ENCODE results near the gene DNAJC21. TPM values are rescaled to one million over a fixed set of nuclear protein-coding genes. Genes with fewer than 3 reads are reported as not detected.

The DNAJC21 gene
- total RNA-seq, 1 donor from 2014 or later = 66.4 TPM

DNA sequence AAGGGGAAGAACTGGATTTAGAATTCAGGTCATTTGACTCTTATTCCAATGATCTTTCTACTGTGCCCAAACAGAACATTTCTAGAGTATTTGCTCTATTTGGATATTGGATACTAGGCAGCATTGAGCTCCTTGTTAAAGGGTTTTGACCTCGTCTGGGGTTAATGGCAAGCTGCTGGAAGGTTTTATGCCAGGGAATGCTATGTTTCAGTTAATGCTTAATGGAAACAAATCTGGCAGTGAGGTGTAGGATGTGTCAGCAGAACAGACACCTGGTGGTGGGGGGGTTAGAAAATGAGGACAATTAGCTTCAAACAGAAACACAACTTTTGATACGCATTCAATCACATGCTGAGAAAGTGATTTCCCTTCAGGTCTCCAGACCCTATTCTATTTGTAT lies 66.9 kb downstream of the DNAJC21 start:
- FAIRE-seq = no peak
- Histone ChIP-seq H3K4me1 (ENCODE audit: insufficient read depth, low read length) (no peaks in the 10 kb centered on the region), H3K27ac (ENCODE audit: low read depth, low read length) (no peak overlapping the region), H2AFZ (ENCODE audit: low read depth, low read length) (no peak overlapping the region), H3K36me3 (ENCODE audit: insufficient read depth, low read length) (no peaks in the 10 kb centered on the region), H4K20me1 (ENCODE audit: insufficient read depth, low read length) (no peaks in the 10 kb centered on the region), H3K9me3 (ENCODE audit: insufficient read depth, low read depth, low read length) (no peaks in the 10 kb centered on the region), H3K79me2 (ENCODE audit: insufficient read depth, low read length) (no peaks in the 10 kb centered on the region), H3K9ac (ENCODE audit: low read length) (no peak overlapping the region), H3K4me2 (ENCODE audit: low read length) (no peak overlapping the region), H3K4me3 (ENCODE audit: insufficient read depth, low read depth, low read length) (no peak overlapping the region), H3K27me3 (ENCODE audit: insufficient read depth, low read length) (peaks cover 15% of the 10 kb centered on the region)
- DNase-seq (ENCODE audit: low read depth) = no peak
- TF ChIP-seq EZH2 (IDR thresholded peaks at IDR 0.05; ENCODE audit: insufficient read depth, low read length) = no peak
- TF ChIP-seq, protein P1, sequence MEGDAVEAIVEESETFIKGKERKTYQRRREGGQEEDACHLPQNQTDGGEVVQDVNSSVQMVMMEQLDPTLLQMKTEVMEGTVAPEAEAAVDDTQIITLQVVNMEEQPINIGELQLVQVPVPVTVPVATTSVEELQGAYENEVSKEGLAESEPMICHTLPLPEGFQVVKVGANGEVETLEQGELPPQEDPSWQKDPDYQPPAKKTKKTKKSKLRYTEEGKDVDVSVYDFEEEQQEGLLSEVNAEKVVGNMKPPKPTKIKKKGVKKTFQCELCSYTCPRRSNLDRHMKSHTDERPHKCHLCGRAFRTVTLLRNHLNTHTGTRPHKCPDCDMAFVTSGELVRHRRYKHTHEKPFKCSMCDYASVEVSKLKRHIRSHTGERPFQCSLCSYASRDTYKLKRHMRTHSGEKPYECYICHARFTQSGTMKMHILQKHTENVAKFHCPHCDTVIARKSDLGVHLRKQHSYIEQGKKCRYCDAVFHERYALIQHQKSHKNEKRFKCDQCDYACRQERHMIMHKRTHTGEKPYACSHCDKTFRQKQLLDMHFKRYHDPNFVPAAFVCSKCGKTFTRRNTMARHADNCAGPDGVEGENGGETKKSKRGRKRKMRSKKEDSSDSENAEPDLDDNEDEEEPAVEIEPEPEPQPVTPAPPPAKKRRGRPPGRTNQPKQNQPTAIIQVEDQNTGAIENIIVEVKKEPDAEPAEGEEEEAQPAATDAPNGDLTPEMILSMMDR (IDR thresholded peaks at IDR 0.05; ENCODE audit: insufficient read depth, low read depth, low read length) = no peak
- H3K27ac Mint-ChIP-seq (ENCODE audit: unreplicated experiment) = no peak overlapping the region
- H3K9me3 Mint-ChIP-seq (ENCODE audit: unreplicated experiment) = no peaks in the 10 kb centered on the region
- peaks cover 11% of the 10 kb centered on the region for H3K27me3 Mint-ChIP-seq (ENCODE audit: low read depth, unreplicated experiment)
- H3K4me1 Mint-ChIP-seq (ENCODE audit: low read depth, unreplicated experiment) = peaks cover 22% of the 10 kb centered on the region
- H3K36me3 Mint-ChIP-seq (ENCODE audit: low read depth, unreplicated experiment) = no peaks in the 10 kb centered on the region
- no peak overlapping the region for H3K4me3 Mint-ChIP-seq (ENCODE audit: unreplicated experiment)

- Histone ChIP-seq H2AFZ (ENCODE audit: low read depth, low read length) (no peak overlapping the region), H3K4me2 (ENCODE audit: low read length) (no peak overlapping the region), H3K9ac (ENCODE audit: low read length) (no peak overlapping the region), H3K27ac (ENCODE audit: low read depth, low read length) (no peak overlapping the region), H3K4me3 (ENCODE audit: insufficient read depth, low read depth, low read length) (no peak overlapping the region), H3K4me1 (ENCODE audit: insufficient read depth, low read length) (no peaks in the 10 kb centered on the region), H3K36me3 (ENCODE audit: insufficient read depth, low read length) (no peaks in the 10 kb centered on the region), H3K79me2 (ENCODE audit: insufficient read depth, low read length) (no peaks in the 10 kb centered on the region), H4K20me1 (ENCODE audit: insufficient read depth, low read length) (no peaks in the 10 kb centered on the region), H3K27me3 (ENCODE audit: insufficient read depth, low read length) (peaks cover 20% of the 10 kb centered on the region), H3K9me3 (ENCODE audit: insufficient read depth, low read depth, low read length) (no peaks in the 10 kb centered on the region)
- no peak overlapping the region for H3K27ac Mint-ChIP-seq (ENCODE audit: unreplicated experiment)
- FAIRE-seq = no peak
- H3K27me3 Mint-ChIP-seq (ENCODE audit: low read depth, unreplicated experiment) = peaks cover 15% of the 10 kb centered on the region
- H3K9me3 Mint-ChIP-seq (ENCODE audit: unreplicated experiment) = no peaks in the 10 kb centered on the region
- TF ChIP-seq, protein P1 (IDR thresholded peaks at IDR 0.05; ENCODE audit: insufficient read depth, low read depth, low read length) = no peak
- TF ChIP-seq EZH2 (IDR thresholded peaks at IDR 0.05; ENCODE audit: insufficient read depth, low read length) = no peak
- peaks cover 9% of the 10 kb centered on the region for H3K4me1 Mint-ChIP-seq (ENCODE audit: low read depth, unreplicated experiment)
- peak; percentile 53 for DNase-seq (ENCODE audit: low read depth)
- H3K36me3 Mint-ChIP-seq (ENCODE audit: low read depth, unreplicated experiment) = no peaks in the 10 kb centered on the region
- H3K4me3 Mint-ChIP-seq (ENCODE audit: unreplicated experiment) = no peak overlapping the region
Observed at GRCh38 chr5:34998058-34998789, 68.9 kb downstream of the DNAJC21 start.

- Mint-ChIP-seq H3K27ac (ENCODE audit: unreplicated experiment) (no peak overlapping the region), H3K36me3 (ENCODE audit: low read depth, unreplicated experiment) (no peaks in the 10 kb centered on the region), H3K4me3 (ENCODE audit: unreplicated experiment) (no peak overlapping the region), H3K4me1 (ENCODE audit: low read depth, unreplicated experiment) (peaks cover 6% of the 10 kb centered on the region), H3K9me3 (ENCODE audit: unreplicated experiment) (no peaks in the 10 kb centered on the region), H3K27me3 (ENCODE audit: low read depth, unreplicated experiment) (peaks cover 16% of the 10 kb centered on the region)
- H3K36me3 ChIP-seq (ENCODE audit: insufficient read depth, low read length) = no peaks in the 10 kb centered on the region
- H3K9me3 ChIP-seq (ENCODE audit: insufficient read depth, low read depth, low read length) = no peaks in the 10 kb centered on the region
- no peak overlapping the region for H2AFZ ChIP-seq (ENCODE audit: low read depth, low read length)
- no peak overlapping the region for H3K27ac ChIP-seq (ENCODE audit: low read depth, low read length)
- DNase-seq (ENCODE audit: low read depth) = no peak
- H3K27me3 ChIP-seq (ENCODE audit: insufficient read depth, low read length) = peaks cover 15% of the 10 kb centered on the region
- H3K79me2 ChIP-seq (ENCODE audit: insufficient read depth, low read length) = no peaks in the 10 kb centered on the region
- no peaks in the 10 kb centered on the region for H4K20me1 ChIP-seq (ENCODE audit: insufficient read depth, low read length)
- TF ChIP-seq, protein P1 (IDR thresholded peaks at IDR 0.05; ENCODE audit: insufficient read depth, low read depth, low read length) = no peak
- no peak for TF ChIP-seq EZH2 (IDR thresholded peaks at IDR 0.05; ENCODE audit: insufficient read depth, low read length)
- H3K9ac ChIP-seq (ENCODE audit: low read length) = no peak overlapping the region
- no peaks in the 10 kb centered on the region for H3K4me1 ChIP-seq (ENCODE audit: insufficient read depth, low read length)
- FAIRE-seq = no peak
- H3K4me2 ChIP-seq (ENCODE audit: low read length) = no peak overlapping the region
- no peak overlapping the region for H3K4me3 ChIP-seq (ENCODE audit: insufficient read depth, low read depth, low read length)
Observed at GRCh38 chr5:35001842-35002241, 72.5 kb downstream of the DNAJC21 start.
